Ishikawa (cell line): ENCODE results near the gene KCNT1.

Experiments
- CEBPB ChIP-seq: IDR thresholded peaks from 2 replicates; pipeline ENCODE4 v1.6.1; 2012
- CREB1 ChIP-seq: IDR thresholded peaks from 2 replicates; pipeline ENCODE4 v1.6.1; 2012; ENCODE audit warnings: low read depth
- EP300 ChIP-seq: IDR thresholded peaks from 2 replicates; pipeline ENCODE4 v1.6.1; 2012; ENCODE audit warnings: borderline replicate concordance
- MAX ChIP-seq: IDR thresholded peaks from 2 replicates; pipeline ENCODE4 v1.6.1; 2012
- RAD21 ChIP-seq: IDR thresholded peaks from 2 replicates; pipeline ENCODE4 v1.6.1; 2012; ENCODE audit warnings: low read depth
- TAF1 ChIP-seq: IDR thresholded peaks from 2 replicates; pipeline ENCODE4 v1.6.1; 2012; ENCODE audit warnings: low read depth, mild to moderate bottlenecking
- USF1 ChIP-seq: IDR thresholded peaks from 2 replicates; pipeline ENCODE4 v1.6.1; 2012
- YY1 ChIP-seq: IDR thresholded peaks from 2 replicates; pipeline ENCODE4 v1.6.1; 2012; ENCODE audit warnings: low read depth
- TF ChIP-seq, protein P1 (sequence below): IDR thresholded peaks from 2 replicates; pipeline ENCODE4 v1.6.1; 2012; ENCODE audit warnings: low read depth, mild to moderate bottlenecking

- TF ChIP-seq EP300: no peak
- TF ChIP-seq, protein P1, sequence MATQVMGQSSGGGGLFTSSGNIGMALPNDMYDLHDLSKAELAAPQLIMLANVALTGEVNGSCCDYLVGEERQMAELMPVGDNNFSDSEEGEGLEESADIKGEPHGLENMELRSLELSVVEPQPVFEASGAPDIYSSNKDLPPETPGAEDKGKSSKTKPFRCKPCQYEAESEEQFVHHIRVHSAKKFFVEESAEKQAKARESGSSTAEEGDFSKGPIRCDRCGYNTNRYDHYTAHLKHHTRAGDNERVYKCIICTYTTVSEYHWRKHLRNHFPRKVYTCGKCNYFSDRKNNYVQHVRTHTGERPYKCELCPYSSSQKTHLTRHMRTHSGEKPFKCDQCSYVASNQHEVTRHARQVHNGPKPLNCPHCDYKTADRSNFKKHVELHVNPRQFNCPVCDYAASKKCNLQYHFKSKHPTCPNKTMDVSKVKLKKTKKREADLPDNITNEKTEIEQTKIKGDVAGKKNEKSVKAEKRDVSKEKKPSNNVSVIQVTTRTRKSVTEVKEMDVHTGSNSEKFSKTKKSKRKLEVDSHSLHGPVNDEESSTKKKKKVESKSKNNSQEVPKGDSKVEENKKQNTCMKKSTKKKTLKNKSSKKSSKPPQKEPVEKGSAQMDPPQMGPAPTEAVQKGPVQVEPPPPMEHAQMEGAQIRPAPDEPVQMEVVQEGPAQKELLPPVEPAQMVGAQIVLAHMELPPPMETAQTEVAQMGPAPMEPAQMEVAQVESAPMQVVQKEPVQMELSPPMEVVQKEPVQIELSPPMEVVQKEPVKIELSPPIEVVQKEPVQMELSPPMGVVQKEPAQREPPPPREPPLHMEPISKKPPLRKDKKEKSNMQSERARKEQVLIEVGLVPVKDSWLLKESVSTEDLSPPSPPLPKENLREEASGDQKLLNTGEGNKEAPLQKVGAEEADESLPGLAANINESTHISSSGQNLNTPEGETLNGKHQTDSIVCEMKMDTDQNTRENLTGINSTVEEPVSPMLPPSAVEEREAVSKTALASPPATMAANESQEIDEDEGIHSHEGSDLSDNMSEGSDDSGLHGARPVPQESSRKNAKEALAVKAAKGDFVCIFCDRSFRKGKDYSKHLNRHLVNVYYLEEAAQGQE: no peak
- no peak for TF ChIP-seq TAF1
- TF ChIP-seq RAD21: no peak
- no peak for TF ChIP-seq MAX
- TF ChIP-seq CREB1: no peak
- no peak for TF ChIP-seq CEBPB
- no peak for TF ChIP-seq USF1
- TF ChIP-seq YY1: no peak
Measured at GRCh38 chr9:135690836-135691570, 11.0 kb upstream of the KCNT1 start.
